GM21717 (cell line): Measurements from ENCODE around the gene KCNK3.
"Not testable (repeated sequence)": the region's sequence is repeated elsewhere in the genome, so short reads cannot be mapped to it uniquely, and the experiment has no call there.

Source experiments
- ATAC-seq: cut with Tn5 transposase; IDR thresholded peaks from one replicate; pipeline ENCODE4 v1.9.1; 2021; ENCODE audit warnings: mild to moderate bottlenecking, moderate library complexity; ENCODE audit not compliant: unreplicated experiment

Gene KCNK3

GRCh38 chr2:26665296-26665695 lies 27.2 kb upstream of the KCNK3 start:
- not testable (repeated sequence) for ATAC-seq

GRCh38 chr2:26666671-26667070 lies 25.9 kb upstream of the KCNK3 start:
- no peak for ATAC-seq

- ATAC-seq, result no peak
Measured at GRCh38 chr2:26668041-26668440, 24.5 kb upstream of the KCNK3 start.

GRCh38 chr2:26668856-26669750 lies 23.4 kb upstream of the KCNK3 start:
- ATAC-seq, result no peak

GRCh38 chr2:26670171-26670570 lies 22.4 kb upstream of the KCNK3 start:
- no peak for ATAC-seq

GRCh38 chr2:26670931-26671460 lies 21.5 kb upstream of the KCNK3 start:
- ATAC-seq, result no peak

GRCh38 chr2:26671691-26672090 lies 20.8 kb upstream of the KCNK3 start:
- ATAC-seq, result no peak

GRCh38 chr2:26672112-26672817 lies 20.3 kb upstream of the KCNK3 start:
- ATAC-seq, result no peak

GRCh38 chr2:26672818-26673393 lies 19.6 kb upstream of the KCNK3 start:
- no peak for ATAC-seq

- no peak for ATAC-seq
Measured at GRCh38 chr2:26674002-26674751, 18.3 kb upstream of the KCNK3 start.

GRCh38 chr2:26674771-26675170 lies 17.8 kb upstream of the KCNK3 start:
- no peak for ATAC-seq

GRCh38 chr2:26675651-26676255 lies 16.8 kb upstream of the KCNK3 start:
- no peak for ATAC-seq

- no peak for ATAC-seq
Measured at GRCh38 chr2:26678035-26678434, 14.5 kb upstream of the KCNK3 start.

- no peak for ATAC-seq
Measured at GRCh38 chr2:26679867-26680266, 12.7 kb upstream of the KCNK3 start.

GRCh38 chr2:26681656-26682055 lies 10.9 kb upstream of the KCNK3 start:
- ATAC-seq, result no peak

GRCh38 chr2:26682155-26682554 lies 10.4 kb upstream of the KCNK3 start:
- ATAC-seq, result no peak

- ATAC-seq, result no peak
Measured at GRCh38 chr2:26683583-26683982, 8.9 kb upstream of the KCNK3 start.

- ATAC-seq, result no peak
Measured at GRCh38 chr2:26685341-26685740, 7.2 kb upstream of the KCNK3 start.

GRCh38 chr2:26685989-26686839 lies 6.3 kb upstream of the KCNK3 start:
- ATAC-seq, result no peak

- ATAC-seq, result no peak
Measured at GRCh38 chr2:26687328-26687727, 5.2 kb upstream of the KCNK3 start.
